Measurements from ENCODE around the gene PPARD. TPM values are rescaled to one million over a fixed set of nuclear protein-coding genes. Genes with fewer than 3 reads are reported as not detected.

The PPARD gene
- total RNA-seq, 4 donors from 2014 or later: 17.0 to 42.8 (median 28.2) TPM

- WGBS, 2 donors: 46 to 74% methylated on average over 4 to 7 of the region's 7 CpGs
- no peak overlapping the region for H3K27ac ChIP-seq
- no peaks in the 10 kb centered on the region for H3K27me3 ChIP-seq
- peaks cover 4 to 44% (median 8%) of the 10 kb centered on the region in 3 donors for H3K4me1 ChIP-seq
- H3K36me3 ChIP-seq: peaks cover 0 to 94% (median 7%) of the 10 kb centered on the region in 3 donors
- H3K4me3 ChIP-seq: no peak overlapping the region
- no peaks in the 10 kb centered on the region for H3K9me3 ChIP-seq
- intact Hi-C loops (cut with DNase I): loop anchor here (10.0 kb wide), 1 partner anchor 70 kb away; the partner anchor contains the start of gene PPARD
- TF ChIP-seq, protein P1, sequence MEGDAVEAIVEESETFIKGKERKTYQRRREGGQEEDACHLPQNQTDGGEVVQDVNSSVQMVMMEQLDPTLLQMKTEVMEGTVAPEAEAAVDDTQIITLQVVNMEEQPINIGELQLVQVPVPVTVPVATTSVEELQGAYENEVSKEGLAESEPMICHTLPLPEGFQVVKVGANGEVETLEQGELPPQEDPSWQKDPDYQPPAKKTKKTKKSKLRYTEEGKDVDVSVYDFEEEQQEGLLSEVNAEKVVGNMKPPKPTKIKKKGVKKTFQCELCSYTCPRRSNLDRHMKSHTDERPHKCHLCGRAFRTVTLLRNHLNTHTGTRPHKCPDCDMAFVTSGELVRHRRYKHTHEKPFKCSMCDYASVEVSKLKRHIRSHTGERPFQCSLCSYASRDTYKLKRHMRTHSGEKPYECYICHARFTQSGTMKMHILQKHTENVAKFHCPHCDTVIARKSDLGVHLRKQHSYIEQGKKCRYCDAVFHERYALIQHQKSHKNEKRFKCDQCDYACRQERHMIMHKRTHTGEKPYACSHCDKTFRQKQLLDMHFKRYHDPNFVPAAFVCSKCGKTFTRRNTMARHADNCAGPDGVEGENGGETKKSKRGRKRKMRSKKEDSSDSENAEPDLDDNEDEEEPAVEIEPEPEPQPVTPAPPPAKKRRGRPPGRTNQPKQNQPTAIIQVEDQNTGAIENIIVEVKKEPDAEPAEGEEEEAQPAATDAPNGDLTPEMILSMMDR (IDR thresholded peaks at IDR 0.05): peak in 5 of 6 experiments; percentile 51 to 87 (median 70)
- no peak for TF ChIP-seq POLR2A (IDR thresholded peaks at IDR 0.05)
- DNase-seq: no peak
Measured at GRCh38 chr6:35415065-35415891, 72.9 kb downstream of the PPARD start.

- peaks cover 4 to 26% (median 5%) of the 10 kb centered on the region in 3 donors for H3K4me1 ChIP-seq
- intact Hi-C loops (cut with DNase I): loop anchor here (10.0 kb wide), 1 partner anchor 73 kb away; the partner anchor contains the start of gene PPARD
- TF ChIP-seq POLR2A (IDR thresholded peaks at IDR 0.05): no peak
- TF ChIP-seq, protein P1 (IDR thresholded peaks at IDR 0.05): no peak
- DNase-seq: no peak
- no peaks in the 10 kb centered on the region for H3K9me3 ChIP-seq
- no peak overlapping the region for H3K27ac ChIP-seq
- H3K27me3 ChIP-seq: no peaks in the 10 kb centered on the region
- no peak overlapping the region for H3K4me3 ChIP-seq
- peaks cover 0 to 93% (median 10%) of the 10 kb centered on the region in 3 donors for H3K36me3 ChIP-seq
- WGBS, 2 donors: 64 to 74% methylated on average over 10 of the region's 14 CpGs
Measured at GRCh38 chr6:35417979-35418661, 75.8 kb downstream of the PPARD start.

DNA sequence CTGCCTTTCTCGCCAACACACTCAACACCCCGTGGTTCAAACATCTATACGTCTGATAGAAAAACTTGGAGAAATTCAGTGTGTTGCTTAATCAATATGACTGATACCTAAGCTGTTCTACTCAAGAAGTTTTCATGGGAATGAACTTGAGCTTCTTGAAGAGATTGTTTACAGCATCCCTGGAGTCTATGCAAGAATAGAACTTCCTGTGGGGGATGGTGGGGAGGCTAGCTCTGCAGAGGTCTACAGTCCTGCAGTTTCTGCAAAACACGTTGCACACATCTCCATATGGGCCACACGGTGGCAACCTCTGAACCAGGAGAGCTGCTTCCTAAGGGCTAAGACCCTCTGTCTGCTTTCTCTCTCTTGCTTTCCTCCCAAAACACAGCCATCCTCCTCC, 77.1 kb downstream of the PPARD start:
- intact Hi-C loops (cut with DNase I): loop anchor here (10.0 kb wide), 1 partner anchor 75 kb away; the partner anchor contains the start of gene PPARD
- 66 to 68% methylated on average over 5 of the region's 5 CpGs for WGBS, 2 donors
- no peak for TF ChIP-seq POLR2A (IDR thresholded peaks at IDR 0.05)
- TF ChIP-seq, protein P1 (IDR thresholded peaks at IDR 0.05): peak in 1 of 6 experiments; percentile 6
- Histone ChIP-seq H3K4me1 (peaks cover 4 to 26% (median 5%) of the 10 kb centered on the region in 3 donors), H3K4me3 (no peak overlapping the region), H3K27ac (no peak overlapping the region), H3K9me3 (no peaks in the 10 kb centered on the region), H3K27me3 (no peaks in the 10 kb centered on the region), H3K36me3 (peaks cover 6 to 93% (median 18%) of the 10 kb centered on the region in 3 donors)
- no peak for DNase-seq

DNA sequence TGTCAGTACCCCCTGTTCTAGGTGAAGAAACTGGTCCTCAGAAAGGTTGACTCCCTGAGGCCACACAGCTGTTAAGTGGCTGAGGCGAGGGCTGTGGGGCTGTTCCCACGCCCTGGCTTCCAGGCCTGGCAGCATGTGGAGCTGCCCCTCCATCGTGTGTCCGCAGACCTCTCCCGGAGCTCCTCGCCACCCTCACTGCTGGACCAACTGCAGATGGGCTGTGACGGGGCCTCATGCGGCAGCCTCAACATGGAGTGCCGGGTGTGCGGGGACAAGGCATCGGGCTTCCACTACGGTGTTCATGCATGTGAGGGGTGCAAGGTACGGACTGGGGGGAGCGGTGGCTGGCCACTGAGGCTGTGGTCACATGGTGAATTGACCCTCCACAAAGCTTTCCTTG, 77.6 kb downstream of the PPARD start:
- no peak overlapping the region for H3K27ac ChIP-seq
- peaks cover 1 to 21% (median 3%) of the 10 kb centered on the region in 3 donors for H3K4me1 ChIP-seq
- intact Hi-C loops (cut with DNase I): loop anchor here (10.0 kb wide), 1 partner anchor 75 kb away; the partner anchor contains the start of gene PPARD
- H3K27me3 ChIP-seq: no peaks in the 10 kb centered on the region
- 90 to 94% methylated on average over 3 to 6 of the region's 14 CpGs for WGBS, 2 donors
- no peaks in the 10 kb centered on the region for H3K9me3 ChIP-seq
- peaks cover 6 to 94% (median 24%) of the 10 kb centered on the region in 3 donors for H3K36me3 ChIP-seq
- H3K4me3 ChIP-seq: no peak overlapping the region
- no peak for DNase-seq
- TF ChIP-seq, protein P1 (IDR thresholded peaks at IDR 0.05): no peak
- no peak for TF ChIP-seq POLR2A (IDR thresholded peaks at IDR 0.05)
